Keratinocyte (primary cell): ENCODE measurements around the gene EME2. TPM values are rescaled to one million over a fixed set of nuclear protein-coding genes. Genes with fewer than 3 reads are reported as not detected.

Experiments used
- DNase-seq: peaks from one replicate; pipeline ENCODE4 v3.0.0-alpha.2; 2011; ENCODE audit warnings: low read depth, missing footprints, low spot score
- FAIRE-seq: peaks from 2 replicates; lab custom pipeline; 2011; peaks lifted over from hg19 to GRCh38; lab: Jason Lieb, UNC
- H2AFZ ChIP-seq: 2 replicates; pipeline ENCODE4 v1.6.0; 2012; ENCODE audit warnings: low read length, control low read depth, inconsistent platforms; ENCODE audit not compliant: control insufficient read depth
- H3K27ac ChIP-seq: 2 replicates; pipeline ENCODE4 v1.5.1; 2011; ENCODE audit warnings: low read length; ENCODE audit not compliant: control insufficient read depth, insufficient read depth
- H3K27me3 ChIP-seq: 3 replicates; pipeline ENCODE4 v1.6.0; 2011; ENCODE audit warnings: low read length; ENCODE audit not compliant: control insufficient read depth, insufficient read depth; ENCODE audit errors: extremely low read depth
- H3K36me3 ChIP-seq, 2 experiments: 2 replicates in 1 of 2; 3 replicates in 1 of 2; pipeline ENCODE4 v1.5.1; 2011; ENCODE audit warnings: low read length in 2 of 2, mild to moderate bottlenecking in 1 of 2; ENCODE audit not compliant: control insufficient read depth in 2 of 2, insufficient read depth in 2 of 2; ENCODE audit errors: extremely low read depth in 1 of 2
- H3K4me1 ChIP-seq: 3 replicates; pipeline ENCODE4 v1.5.1; 2011; ENCODE audit warnings: low read length; ENCODE audit not compliant: control insufficient read depth, insufficient read depth; ENCODE audit errors: extremely low read depth
- H3K4me2 ChIP-seq: 3 replicates; pipeline ENCODE4 v1.6.0; 2011; ENCODE audit warnings: low read depth, low read length; ENCODE audit not compliant: control insufficient read depth, insufficient read depth; ENCODE audit errors: extremely low read depth
- H3K4me3 ChIP-seq, 3 experiments: fragments of 200-600 bp in 1 of 3; sonication (generic) in 1 of 3; 2 replicates in 2 of 3; 3 replicates in 1 of 3; pipeline ENCODE4 v1.5.1; 2011 to 2016; ENCODE audit warnings: low read length in 3 of 3, mild to moderate bottlenecking in 3 of 3, control low read depth in 2 of 3, inconsistent platforms in 1 of 3, low read depth in 1 of 3, mixed read lengths in 1 of 3, mixed run types in 1 of 3, moderate library complexity in 1 of 3; ENCODE audit not compliant: control insufficient read depth in 2 of 3, insufficient read depth in 2 of 3; ENCODE audit errors: extremely low read depth in 1 of 3
- H3K79me2 ChIP-seq: 2 replicates; pipeline ENCODE4 v1.6.0; 2012; ENCODE audit warnings: low read length; ENCODE audit not compliant: control insufficient read depth, insufficient read depth
- H3K9ac ChIP-seq: 3 replicates; pipeline ENCODE4 v1.6.0; 2011; ENCODE audit warnings: low read length; ENCODE audit not compliant: control insufficient read depth, insufficient read depth; ENCODE audit errors: extremely low read depth
- H3K9me1 ChIP-seq: 3 replicates; pipeline ENCODE4 v1.6.0; 2011; ENCODE audit warnings: low read length; ENCODE audit not compliant: control insufficient read depth, insufficient read depth; ENCODE audit errors: extremely low read depth
- H3K9me3 ChIP-seq: 2 replicates; pipeline ENCODE4 v1.5.1; 2012; ENCODE audit warnings: low read depth, low read length; ENCODE audit not compliant: control insufficient read depth
- H4K20me1 ChIP-seq: 3 replicates; pipeline ENCODE4 v1.6.0; 2011; ENCODE audit warnings: low read length; ENCODE audit not compliant: control insufficient read depth, insufficient read depth; ENCODE audit errors: extremely low read depth
- EZH2 ChIP-seq: IDR thresholded peaks from one replicate; pipeline ENCODE4 v1.6.1; 2012; ENCODE audit warnings: inconsistent platforms, mild to moderate bottlenecking, low read length, moderate library complexity
- dilution Hi-C: fragments of 300-500 bp; cut with MboI; formaldehyde crosslinking; loops from one replicate; pipeline ENCODE4 v1.7.0; 2020; ENCODE audit warnings: low sequenced_read_pairs; ENCODE audit not compliant: extremely low pct_ligation_motif_present
- polyA plus RNA-seq, 5 experiments: library from polyadenylated mRNA; depleted of rRNA in 3 of 5; stranded (reverse) in 3 of 5; stranded (forward) in 1 of 5; unstranded in 1 of 5; fragments of >200 nt; gene quantifications; 1 replicate in 1 of 5; 2 replicates in 3 of 5; 3 replicates in 1 of 5; pipeline versions ENCODE4 v1.2.1 to v1.2.3, GENCODE V29; 2011 to 2012; ENCODE audit warnings: missing spikeins in 2 of 5, low read depth in 1 of 5, low replicate concordance in 1 of 5
- TF ChIP-seq, protein P1 (sequence below), 3 experiments: IDR thresholded peaks in 1 of 3; conservative IDR thresholded peaks in 1 of 3; optimal IDR thresholded peaks in 1 of 3; 2 replicates in 2 of 3; 3 replicates in 1 of 3; pipeline versions ENCODE3 to v1.5.1; 2011; ENCODE audit warnings: low read length in 3 of 3, mild to moderate bottlenecking in 3 of 3, moderate library complexity in 2 of 3, control low read depth in 1 of 3, inconsistent platforms in 1 of 3; ENCODE audit not compliant: insufficient read depth in 2 of 3; ENCODE audit errors: extremely low read depth in 1 of 3

The EME2 gene
- polyA plus RNA-seq, 1 donor (not counting 4 experiments of a cell fraction or from before 2014, with no cell fraction given) = 6.3 TPM

DNA sequence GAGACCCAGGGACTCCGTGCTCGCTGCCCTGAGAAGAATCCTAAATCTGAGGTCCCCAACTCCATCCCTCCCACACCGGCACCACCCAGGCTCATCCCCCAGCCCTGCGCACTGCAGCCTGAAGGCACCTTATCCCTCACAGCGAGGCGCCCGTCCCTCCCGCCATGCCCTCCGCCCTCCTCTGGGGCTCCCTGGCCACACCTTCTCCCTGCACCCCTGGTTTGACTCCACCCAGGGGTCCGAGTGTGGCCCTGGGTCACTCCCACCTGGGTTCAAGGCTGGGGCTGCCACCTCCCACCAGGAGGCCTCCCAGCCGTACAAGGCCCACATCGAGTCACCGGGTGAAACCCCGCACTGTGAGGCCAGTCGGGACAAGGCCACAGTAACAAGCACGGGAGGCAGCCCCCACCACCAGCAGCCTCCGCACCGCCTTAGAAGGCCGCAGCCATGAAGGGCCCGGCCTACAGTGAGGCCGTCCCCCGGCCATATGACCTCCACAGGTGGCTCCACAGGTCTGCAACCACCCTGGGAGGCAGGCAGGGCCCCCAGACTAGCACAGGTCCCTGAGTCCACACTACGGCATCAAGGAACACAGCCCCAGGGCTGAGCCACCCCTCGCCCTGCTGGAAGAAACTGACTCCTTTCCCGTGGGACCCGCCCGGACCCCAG is 45.7 kb downstream of the EME2 start:
- Histone ChIP-seq H3K36me3 (peaks cover 0 to 14% of the 10 kb centered on the region in 2 experiments), H3K4me3 (no peak overlapping the region), H3K79me2 (no peaks in the 10 kb centered on the region), H3K4me2 (no peak overlapping the region), H3K27ac (no peak overlapping the region), H2AFZ (no peak overlapping the region), H3K27me3 (no peaks in the 10 kb centered on the region), H3K9me1 (no peaks in the 10 kb centered on the region), H3K4me1 (no peaks in the 10 kb centered on the region), H4K20me1 (no peaks in the 10 kb centered on the region), H3K9me3 (no peaks in the 10 kb centered on the region), H3K9ac (no peak overlapping the region)
- no peak for FAIRE-seq
- dilution Hi-C loops = no loop called here
- DNase-seq = no peak
- no peak for TF ChIP-seq EZH2
- TF ChIP-seq, protein P1, sequence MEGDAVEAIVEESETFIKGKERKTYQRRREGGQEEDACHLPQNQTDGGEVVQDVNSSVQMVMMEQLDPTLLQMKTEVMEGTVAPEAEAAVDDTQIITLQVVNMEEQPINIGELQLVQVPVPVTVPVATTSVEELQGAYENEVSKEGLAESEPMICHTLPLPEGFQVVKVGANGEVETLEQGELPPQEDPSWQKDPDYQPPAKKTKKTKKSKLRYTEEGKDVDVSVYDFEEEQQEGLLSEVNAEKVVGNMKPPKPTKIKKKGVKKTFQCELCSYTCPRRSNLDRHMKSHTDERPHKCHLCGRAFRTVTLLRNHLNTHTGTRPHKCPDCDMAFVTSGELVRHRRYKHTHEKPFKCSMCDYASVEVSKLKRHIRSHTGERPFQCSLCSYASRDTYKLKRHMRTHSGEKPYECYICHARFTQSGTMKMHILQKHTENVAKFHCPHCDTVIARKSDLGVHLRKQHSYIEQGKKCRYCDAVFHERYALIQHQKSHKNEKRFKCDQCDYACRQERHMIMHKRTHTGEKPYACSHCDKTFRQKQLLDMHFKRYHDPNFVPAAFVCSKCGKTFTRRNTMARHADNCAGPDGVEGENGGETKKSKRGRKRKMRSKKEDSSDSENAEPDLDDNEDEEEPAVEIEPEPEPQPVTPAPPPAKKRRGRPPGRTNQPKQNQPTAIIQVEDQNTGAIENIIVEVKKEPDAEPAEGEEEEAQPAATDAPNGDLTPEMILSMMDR (optimal IDR thresholded peaks at IDR 0.05 in 1 of 3, IDR thresholded peaks at IDR 0.05 in 1 of 3, conservative IDR thresholded peaks at IDR 0.05 in 1 of 3; ENCODE audit: extremely low read depth in 1 of 3, insufficient read depth in 2 of 3, low read length in 3 of 3) = no peak

DNA sequence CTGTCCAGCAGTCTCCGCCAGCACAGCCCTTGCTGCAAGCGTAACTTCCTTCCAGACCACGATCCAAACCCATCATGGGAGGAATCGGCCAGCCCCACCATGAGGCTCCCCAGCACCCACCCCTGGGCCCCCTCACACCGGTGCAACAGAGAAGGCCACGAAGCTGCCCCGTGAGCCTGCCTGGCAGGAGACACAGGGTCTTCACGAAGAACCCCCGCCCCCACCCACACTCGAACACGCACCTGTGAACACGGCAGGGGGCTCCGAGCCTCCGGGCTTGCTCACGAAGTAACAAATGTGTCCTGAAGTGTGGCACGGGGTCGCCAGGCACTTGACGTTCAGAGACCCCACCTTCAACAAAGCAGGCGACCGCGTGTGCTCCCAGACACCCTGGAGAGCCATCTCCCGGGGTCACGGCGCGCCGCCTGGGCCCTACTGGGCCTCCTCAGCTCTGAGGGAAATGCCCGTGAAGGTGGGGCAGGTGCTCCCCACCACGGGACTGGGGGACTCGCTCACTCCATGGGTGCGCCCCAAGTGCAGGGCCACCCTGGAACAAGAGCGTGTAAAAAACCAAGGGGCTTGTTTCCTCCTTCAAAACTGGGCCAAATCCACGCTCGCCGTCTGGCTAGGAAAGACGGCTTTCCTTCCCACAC is 46.4 kb downstream of the EME2 start:
- Histone ChIP-seq H3K4me1 (no peaks in the 10 kb centered on the region), H2AFZ (no peak overlapping the region), H3K4me3 (no peak overlapping the region), H3K27me3 (no peaks in the 10 kb centered on the region), H3K36me3 (peaks cover 0 to 14% of the 10 kb centered on the region in 2 experiments), H3K79me2 (no peaks in the 10 kb centered on the region), H4K20me1 (no peaks in the 10 kb centered on the region), H3K9ac (no peak overlapping the region), H3K9me1 (no peaks in the 10 kb centered on the region), H3K4me2 (no peak overlapping the region), H3K27ac (no peak overlapping the region), H3K9me3 (no peaks in the 10 kb centered on the region)
- FAIRE-seq (no peak), DNase-seq (no peak)
- no peak for TF ChIP-seq EZH2
- TF ChIP-seq, protein P1 (optimal IDR thresholded peaks at IDR 0.05 in 1 of 3, IDR thresholded peaks at IDR 0.05 in 1 of 3, conservative IDR thresholded peaks at IDR 0.05 in 1 of 3; ENCODE audit: extremely low read depth in 1 of 3, insufficient read depth in 2 of 3, low read length in 3 of 3) = no peak
- dilution Hi-C loops = no loop called here
